ENCODE results near the gene CRADD.

- no peak for TF ChIP-seq CTCF (IDR thresholded peaks at IDR 0.05)
- TF ChIP-seq POLR2A (IDR thresholded peaks at IDR 0.05; ENCODE audit: low read depth) = no peak
- TF ChIP-seq POLR2AphosphoS5 (IDR thresholded peaks at IDR 0.05) = no peak
Measured at GRCh38 chr12:93921521-93921920, 244.3 kb downstream of the CRADD start.
